ENCODE data around the gene DTNA.

The DTNA gene

GRCh38 chr18:34928754-34929335, 218.7 kb downstream of the DTNA start:
- no peaks in the 10 kb centered on the region for H3K36me3 ChIP-seq (replicated peaks)
- H3K27me3 ChIP-seq (replicated peaks) = no peaks in the 10 kb centered on the region
- TF ChIP-seq, protein P1, sequence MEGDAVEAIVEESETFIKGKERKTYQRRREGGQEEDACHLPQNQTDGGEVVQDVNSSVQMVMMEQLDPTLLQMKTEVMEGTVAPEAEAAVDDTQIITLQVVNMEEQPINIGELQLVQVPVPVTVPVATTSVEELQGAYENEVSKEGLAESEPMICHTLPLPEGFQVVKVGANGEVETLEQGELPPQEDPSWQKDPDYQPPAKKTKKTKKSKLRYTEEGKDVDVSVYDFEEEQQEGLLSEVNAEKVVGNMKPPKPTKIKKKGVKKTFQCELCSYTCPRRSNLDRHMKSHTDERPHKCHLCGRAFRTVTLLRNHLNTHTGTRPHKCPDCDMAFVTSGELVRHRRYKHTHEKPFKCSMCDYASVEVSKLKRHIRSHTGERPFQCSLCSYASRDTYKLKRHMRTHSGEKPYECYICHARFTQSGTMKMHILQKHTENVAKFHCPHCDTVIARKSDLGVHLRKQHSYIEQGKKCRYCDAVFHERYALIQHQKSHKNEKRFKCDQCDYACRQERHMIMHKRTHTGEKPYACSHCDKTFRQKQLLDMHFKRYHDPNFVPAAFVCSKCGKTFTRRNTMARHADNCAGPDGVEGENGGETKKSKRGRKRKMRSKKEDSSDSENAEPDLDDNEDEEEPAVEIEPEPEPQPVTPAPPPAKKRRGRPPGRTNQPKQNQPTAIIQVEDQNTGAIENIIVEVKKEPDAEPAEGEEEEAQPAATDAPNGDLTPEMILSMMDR (IDR thresholded peaks at IDR 0.05; ENCODE audit: low read depth, low read length, missing control alignments) = no peak
- H3K27ac ChIP-seq = no peak overlapping the region
- H3K4me3 ChIP-seq (ENCODE audit: low read depth, low read length) = no peak overlapping the region
- no peak for DNase-seq
- in situ Hi-C loops (cut with HindIII; ENCODE audit: low pct_ligation_motif_present, low sequenced_read_pairs) = no loop called here

DNA sequence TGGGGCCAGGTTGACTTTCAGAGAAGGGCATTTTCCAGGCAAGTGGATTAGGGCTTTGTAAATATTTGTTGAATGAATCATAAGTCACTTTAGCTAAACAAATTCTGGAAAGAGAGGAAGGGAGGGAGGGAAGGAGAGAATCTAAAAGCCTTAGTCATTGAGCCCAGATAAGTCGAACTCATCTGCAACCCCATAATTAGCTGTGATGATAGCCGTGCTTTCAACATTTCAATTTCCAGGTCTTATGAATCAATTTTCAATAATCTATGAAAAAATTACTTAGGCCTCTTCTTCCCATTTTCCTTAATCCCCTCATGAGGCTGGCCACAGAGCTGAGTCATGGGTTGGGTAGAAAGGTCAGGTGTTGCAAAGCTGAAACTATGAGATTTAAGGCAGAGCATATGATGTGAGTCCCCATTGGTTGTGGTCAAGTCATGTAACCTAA, 219.3 kb downstream of the DTNA start:
- Histone ChIP-seq H3K36me3 (replicated peaks) (no peaks in the 10 kb centered on the region), H3K27ac (peak overlapping the region; percentile 5), H3K4me3 (ENCODE audit: low read depth, low read length) (no peak overlapping the region), H3K27me3 (replicated peaks) (no peaks in the 10 kb centered on the region)
- TF ChIP-seq, protein P1 (IDR thresholded peaks at IDR 0.05; ENCODE audit: low read depth, low read length, missing control alignments) = no peak
- DNase-seq = peak; percentile 55
- in situ Hi-C loops (cut with HindIII; ENCODE audit: low pct_ligation_motif_present, low sequenced_read_pairs) = no loop called here

DNA sequence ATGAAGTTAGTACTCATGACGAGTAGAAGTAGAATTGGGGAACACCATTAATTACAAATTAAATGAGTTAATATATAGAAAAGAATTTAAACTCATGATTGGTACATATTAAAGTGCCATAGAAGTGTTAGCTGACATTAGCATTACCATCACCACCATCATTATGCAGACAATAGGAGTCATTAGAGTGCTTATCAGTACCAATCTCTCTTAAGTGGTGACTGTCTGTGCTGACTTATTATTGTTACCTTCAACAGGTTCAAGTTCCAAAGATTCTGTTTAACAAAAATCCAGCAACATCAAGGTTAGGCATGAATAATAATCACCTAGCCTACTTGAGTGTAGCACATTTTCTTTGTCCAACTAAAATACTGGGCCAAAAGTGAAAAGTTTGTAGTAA, 222.3 kb downstream of the DTNA start:
- H3K36me3 ChIP-seq (replicated peaks) = no peaks in the 10 kb centered on the region
- no peak overlapping the region for H3K27ac ChIP-seq
- no peak for DNase-seq
- TF ChIP-seq, protein P1 (IDR thresholded peaks at IDR 0.05; ENCODE audit: low read depth, low read length, missing control alignments) = no peak
- H3K4me3 ChIP-seq (ENCODE audit: low read depth, low read length) = no peak overlapping the region
- in situ Hi-C loops (cut with HindIII; ENCODE audit: low pct_ligation_motif_present, low sequenced_read_pairs) = no loop called here
- H3K27me3 ChIP-seq (replicated peaks) = no peaks in the 10 kb centered on the region

GRCh38 chr18:34932792-34933466, 222.8 kb downstream of the DTNA start:
- Histone ChIP-seq H3K27ac (no peak overlapping the region), H3K36me3 (replicated peaks) (no peaks in the 10 kb centered on the region), H3K4me3 (ENCODE audit: low read depth, low read length) (no peak overlapping the region), H3K27me3 (replicated peaks) (no peaks in the 10 kb centered on the region)
- TF ChIP-seq, protein P1 (IDR thresholded peaks at IDR 0.05; ENCODE audit: low read depth, low read length, missing control alignments) = no peak
- in situ Hi-C loops (cut with HindIII; ENCODE audit: low pct_ligation_motif_present, low sequenced_read_pairs) = no loop called here
- no peak for DNase-seq

- in situ Hi-C loops (cut with HindIII; ENCODE audit: low pct_ligation_motif_present, low sequenced_read_pairs) = no loop called here
- no peak for DNase-seq
- no peaks in the 10 kb centered on the region for H3K27me3 ChIP-seq (replicated peaks)
- H3K4me3 ChIP-seq (ENCODE audit: low read depth, low read length) = no peak overlapping the region
- TF ChIP-seq, protein P1 (IDR thresholded peaks at IDR 0.05; ENCODE audit: low read depth, low read length, missing control alignments) = no peak
- H3K27ac ChIP-seq = no peak overlapping the region
- no peaks in the 10 kb centered on the region for H3K36me3 ChIP-seq (replicated peaks)
Observed at GRCh38 chr18:34933909-34934661, 224.0 kb downstream of the DTNA start.
